HL-60 (cell line): ENCODE data around the gene RALY.

Source experiments
- CTCF ChIP-seq: IDR thresholded peaks from one replicate; pipeline ENCODE4 v1.5.1; 2011; ENCODE audit warnings: low read length, control low read depth, inconsistent platforms; ENCODE audit not compliant: insufficient read depth
- GABPA ChIP-seq: IDR thresholded peaks from 2 replicates; pipeline ENCODE4 v1.6.1; 2012; ENCODE audit warnings: low read depth
- POLR2AphosphoS5 ChIP-seq: IDR thresholded peaks from 2 replicates; pipeline ENCODE4 v1.6.1; 2012; ENCODE audit warnings: low read depth
- REST ChIP-seq: IDR thresholded peaks from 2 replicates; pipeline ENCODE4 v1.6.1; 2012; ENCODE audit warnings: low read depth; ENCODE audit not compliant: insufficient replicate concordance
- SPI1 ChIP-seq: IDR thresholded peaks from 2 replicates; pipeline ENCODE4 v1.6.1; 2012; ENCODE audit warnings: low read depth, mild to moderate bottlenecking, borderline replicate concordance

DNA sequence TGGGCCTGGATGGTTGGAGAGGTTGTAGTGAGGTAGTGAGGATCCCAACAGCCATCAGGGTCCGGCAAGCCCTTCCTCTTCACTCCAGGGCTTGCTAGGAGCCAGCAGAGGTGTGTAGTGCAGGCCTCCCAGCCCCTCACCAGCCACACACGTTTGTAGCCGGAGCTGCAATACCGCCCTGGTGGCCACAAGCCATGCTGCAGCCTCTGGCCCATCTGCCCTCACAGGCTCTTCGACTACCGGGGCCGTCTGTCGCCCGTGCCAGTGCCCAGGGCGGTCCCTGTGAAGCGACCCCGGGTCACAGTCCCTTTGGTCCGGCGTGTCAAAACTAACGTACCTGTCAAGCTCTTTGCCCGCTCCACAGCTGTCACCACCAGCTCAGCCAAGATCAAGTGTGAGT, 81.9 kb downstream of the RALY start:
- TF ChIP-seq REST (no peak), CTCF (no peak), SPI1 (no peak), POLR2AphosphoS5 (no peak), GABPA (no peak)
